Activated naive CD4-positive, alpha-beta T cell (primary cell): ENCODE measurements around the gene AKAP7.
"Not testable (repeated sequence)": the region's sequence is repeated elsewhere in the genome, so short reads cannot be mapped to it uniquely, and the experiment has no call there.

Source experiments
- DNase-seq, 4 experiments: peaks; one replicate each; lab custom pipeline; 2025; lab: John Stamatoyannopoulos, UW

AKAP7 gene

GRCh38 chr6:131295081-131295480, 159.8 kb downstream of the AKAP7 start:
- no peak for DNase-seq

GRCh38 chr6:131300826-131301225, 165.6 kb downstream of the AKAP7 start:
- DNase-seq: not testable (repeated sequence)

GRCh38 chr6:131303338-131303930, 168.2 kb downstream of the AKAP7 start:
- no peak for DNase-seq

GRCh38 chr6:131305037-131305850, 170.0 kb downstream of the AKAP7 start:
- no peak for DNase-seq

- no peak for DNase-seq
These were observed 174.2 kb downstream of the AKAP7 start for GRCh38 chr6:131309437-131309836.

- no peak for DNase-seq
These were observed 179.6 kb downstream of the AKAP7 start for GRCh38 chr6:131314838-131315237.

GRCh38 chr6:131316654-131317053, 181.4 kb downstream of the AKAP7 start:
- DNase-seq: no peak

GRCh38 chr6:131317516-131317915, 182.2 kb downstream of the AKAP7 start:
- DNase-seq: no peak

- no peak for DNase-seq
These were observed 186.3 kb downstream of the AKAP7 start for GRCh38 chr6:131321589-131321988.

GRCh38 chr6:131322125-131322524, 186.9 kb downstream of the AKAP7 start:
- no peak for DNase-seq

GRCh38 chr6:131325669-131326068, 190.4 kb downstream of the AKAP7 start:
- not testable (repeated sequence) for DNase-seq

GRCh38 chr6:131328727-131329126, 193.5 kb downstream of the AKAP7 start:
- DNase-seq: not testable (repeated sequence)

- no peak for DNase-seq
These were observed 195.9 kb downstream of the AKAP7 start for GRCh38 chr6:131331151-131331550.

GRCh38 chr6:131331873-131332781, 196.9 kb downstream of the AKAP7 start:
- DNase-seq: no peak
